Activated naive CD4-positive, alpha-beta T cell treated with anti-CD3 and anti-CD28 coated beads, Interleukin-2, amount 50 U/mL, for 72 hours (primary cell): ENCODE results near the gene TMC4. TPM values are rescaled to one million over a fixed set of nuclear protein-coding genes. Genes with fewer than 3 reads are reported as not detected.
"Not testable (repeated sequence)": the region's sequence is repeated elsewhere in the genome, so short reads cannot be mapped to it uniquely, and the experiment has no call there.

ENCODE experiments used
- ATAC-seq, 2 donors: fragments of 150-1000 bp; cut with Tn5 transposase; 2 replicates each; pipeline ENCODE4 v1.10.0; 2021; ENCODE audit warnings: mild to moderate bottlenecking in 2 of 2, moderate library complexity in 2 of 2
- DNase-seq, 2 donors: peaks; one replicate each; pipeline ENCODE4 v3.0.0; 2021 to 2022; ENCODE audit warnings: low spot score in 2 of 2
- H3K27ac Mint-ChIP-seq, 2 donors: one replicate each; pipeline ENCODE4 v1.8.0; 2022; ENCODE audit warnings: mild to moderate bottlenecking in 2 of 2, mixed read lengths in 2 of 2
- H3K36me3 Mint-ChIP-seq, 2 donors: one replicate each; pipeline ENCODE4 v1.8.0; 2022; ENCODE audit warnings: mixed read lengths in 2 of 2
- H3K9me3 Mint-ChIP-seq, 2 donors: one replicate each; pipeline ENCODE4 v1.8.0; 2022; ENCODE audit warnings: mixed read lengths in 2 of 2
- total RNA-seq, 2 donors: library from RNA; stranded (reverse); gene quantifications; one replicate each; pipeline ENCODE4 v1.2.3, GENCODE V29; 2022

The TMC4 gene
- total RNA-seq, 2 donors from 2014 or later, result not detected

- Mint-ChIP-seq H3K36me3 (peaks cover 11 to 18% of the 10 kb centered on the region in 2 donors), H3K9me3 (no peaks in the 10 kb centered on the region), H3K27ac (peak overlapping the region; percentile 95 to 100)
- ATAC-seq (peak; percentile 65 to 69), DNase-seq (peak; percentile 99 to 100)
Observed at GRCh38 chr19:54189735-54190502, 17.0 kb upstream of the TMC4 start.

- Mint-ChIP-seq H3K36me3 (peaks cover 11 to 18% of the 10 kb centered on the region in 2 donors), H3K27ac (peak within 1 kb of the TSS; percentile 95 to 100), H3K9me3 (no peaks in the 10 kb centered on the region)
- ATAC-seq, result peak; percentile 17 to 54
- DNase-seq, result no peak
Observed at GRCh38 chr19:54189145-54189734, 16.3 kb upstream of the TMC4 start, which contains the start of gene MBOAT7. Gene MBOAT7 (minus strand): TSS chr19:54189580. CDS start chr19:54188508, 1,072 bp downstream.

DNA sequence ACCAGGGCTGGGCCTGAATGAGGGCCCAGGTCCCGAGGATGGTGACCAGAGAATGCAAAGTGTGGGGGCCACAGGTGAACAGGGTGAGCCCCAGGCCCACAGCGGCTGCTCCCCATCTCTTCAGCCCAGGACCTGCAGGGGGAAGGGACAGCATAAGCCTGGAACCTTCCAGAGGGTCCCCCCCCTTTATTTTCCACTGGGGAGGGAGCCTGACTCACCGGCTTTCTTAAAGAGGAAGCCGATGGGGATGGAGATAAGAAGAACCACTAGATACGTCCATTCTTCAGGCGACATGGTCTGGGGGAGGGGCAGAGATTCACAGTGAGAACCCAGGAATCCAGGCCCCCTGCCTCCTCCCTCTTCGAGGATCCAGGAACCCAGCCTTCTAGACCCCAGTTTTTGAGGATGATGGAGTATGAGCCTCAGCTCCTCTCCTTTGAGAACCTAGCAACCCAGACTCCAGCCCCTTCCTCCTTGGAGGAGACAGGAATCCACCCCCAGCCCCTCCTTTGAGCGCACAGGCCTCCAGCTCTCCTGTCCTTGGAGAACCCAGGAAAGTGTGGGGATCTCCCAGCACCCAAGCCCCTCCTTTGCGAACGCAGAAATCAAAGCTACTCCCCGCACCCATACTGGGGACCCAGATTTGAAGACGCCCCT lies 15.4 kb upstream of the TMC4 start:
- DNase-seq (peak in 1 of 2 donors; percentile 76), ATAC-seq (no peak)
- Mint-ChIP-seq H3K27ac (peak overlapping the region; percentile 95 to 97), H3K36me3 (peaks cover 11 to 18% of the 10 kb centered on the region in 2 donors), H3K9me3 (no peaks in the 10 kb centered on the region)

DNA sequence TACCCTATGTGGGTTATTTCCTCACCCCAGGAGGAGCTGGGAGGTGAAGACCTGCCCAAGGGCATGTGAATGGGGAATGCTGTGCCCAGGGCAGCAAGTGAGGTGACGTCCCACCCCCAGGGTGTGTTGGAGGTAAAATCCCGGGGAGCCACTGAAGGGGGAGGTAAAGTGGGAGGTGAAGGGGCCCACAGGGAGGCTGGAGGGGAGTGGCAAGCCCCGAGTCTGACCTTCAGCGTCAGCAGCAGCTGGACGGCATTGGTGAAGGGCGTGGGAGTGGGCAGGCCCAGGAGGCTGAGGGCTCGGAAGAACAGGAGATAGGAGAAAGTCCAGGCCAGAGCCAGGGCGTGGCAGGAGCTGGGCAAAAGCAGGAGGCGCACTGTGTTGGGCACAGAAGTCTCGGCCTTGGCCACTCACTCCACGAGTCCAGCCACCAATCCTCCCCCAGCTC lies 14.0 kb upstream of the TMC4 start:
- Mint-ChIP-seq H3K27ac (peak overlapping the region; percentile 17 to 95), H3K36me3 (peaks cover 11 to 18% of the 10 kb centered on the region in 2 donors)
- DNase-seq, result no peak

GRCh38 chr19:54186351-54186750 lies 13.4 kb upstream of the TMC4 start:
- peaks cover 11 to 18% of the 10 kb centered on the region in 2 donors for H3K36me3 Mint-ChIP-seq
- no peaks in the 10 kb centered on the region for H3K9me3 Mint-ChIP-seq
- DNase-seq (no peak), ATAC-seq (no peak)
- H3K27ac Mint-ChIP-seq, result peak overlapping the region in 1 of 2 donors; percentile 95

More for the DNA sequence above, 14.0 kb upstream of the TMC4 start:
- ATAC-seq, result no peak
- H3K9me3 Mint-ChIP-seq, result no peaks in the 10 kb centered on the region

DNA sequence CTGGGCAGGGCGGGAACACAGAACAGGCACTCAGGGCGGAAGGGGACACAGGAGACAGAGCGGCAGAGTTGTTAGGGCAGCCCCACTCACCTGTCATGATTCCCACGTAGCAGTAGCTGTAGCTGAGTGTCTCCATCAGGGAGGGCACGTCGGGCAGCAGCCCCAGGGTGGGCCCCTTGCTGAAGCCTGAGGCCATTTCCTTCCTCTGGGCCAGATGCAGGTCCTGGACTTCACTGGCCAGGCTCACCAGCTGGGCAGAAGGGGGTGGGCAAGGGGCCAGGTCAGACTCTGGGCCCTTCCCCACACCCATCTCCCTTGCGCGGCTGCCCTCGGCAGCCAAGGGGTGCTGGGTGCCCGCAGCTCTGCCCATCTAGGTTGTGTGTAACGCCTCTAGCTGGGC lies 10.5 kb upstream of the TMC4 start:
- no peaks in the 10 kb centered on the region for H3K9me3 Mint-ChIP-seq
- no peak for ATAC-seq
- no peak for DNase-seq
- H3K27ac Mint-ChIP-seq, result no peak overlapping the region
- H3K36me3 Mint-ChIP-seq, result peaks cover 12 to 16% of the 10 kb centered on the region in 2 donors

DNA sequence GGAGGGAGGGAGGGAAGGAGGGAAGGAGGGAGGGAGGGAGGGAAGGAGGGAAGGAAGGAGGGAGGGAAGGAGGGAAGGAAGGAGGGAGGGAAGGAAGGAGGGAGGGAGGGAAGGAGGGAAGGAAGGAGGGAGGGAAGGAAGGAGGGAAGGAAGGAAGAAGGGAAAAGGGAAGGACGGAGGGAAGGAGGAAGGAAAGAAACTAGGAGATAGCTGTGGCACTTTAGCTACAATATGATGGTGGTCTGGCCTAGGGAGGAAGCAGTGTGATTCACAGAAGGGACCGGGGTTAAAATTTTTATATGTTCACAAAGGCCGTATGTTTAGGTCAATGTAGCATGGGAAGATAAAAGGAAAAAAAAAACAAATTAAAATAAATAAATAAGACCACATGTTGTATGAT lies 8.9 kb upstream of the TMC4 start:
- not testable (repeated sequence) for H3K27ac Mint-ChIP-seq, DNase-seq, H3K9me3 Mint-ChIP-seq, ATAC-seq
- H3K36me3 Mint-ChIP-seq, result peaks cover 9 to 12% of the 10 kb centered on the region in 2 donors

DNA sequence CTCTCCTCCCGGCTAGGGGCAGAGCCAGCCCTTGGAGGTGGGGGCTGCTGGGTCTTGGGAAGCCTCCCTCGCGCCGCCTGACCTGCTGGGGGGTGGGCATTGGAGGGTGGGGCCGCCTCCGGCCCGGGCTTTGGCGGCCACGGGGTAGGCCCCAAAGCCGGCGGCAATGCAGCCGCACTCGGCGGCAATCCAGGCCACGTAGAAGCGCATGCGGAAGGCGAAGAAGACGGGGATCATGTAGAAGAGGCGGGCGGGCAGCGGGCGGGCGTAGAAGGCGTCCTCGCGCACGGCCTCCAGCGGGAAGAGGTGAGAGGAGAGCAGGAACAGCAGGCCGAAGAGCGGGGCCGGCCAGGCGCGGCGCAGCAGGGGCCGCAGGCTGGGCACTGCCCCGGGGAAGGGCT lies 7.7 kb upstream of the TMC4 start:
- ATAC-seq (no peak), DNase-seq (no peak)
- H3K27ac Mint-ChIP-seq, result no peak overlapping the region
- no peaks in the 10 kb centered on the region for H3K9me3 Mint-ChIP-seq
- H3K36me3 Mint-ChIP-seq, result peaks cover 6 to 7% of the 10 kb centered on the region in 2 donors

- no peak for DNase-seq
- Mint-ChIP-seq H3K36me3 (peaks cover 6 to 7% of the 10 kb centered on the region in 2 donors), H3K9me3 (no peaks in the 10 kb centered on the region), H3K27ac (peak overlapping the region in 1 of 2 donors; percentile 44)
- no peak for ATAC-seq
Observed at GRCh38 chr19:54179921-54180461, 7.0 kb upstream of the TMC4 start.

DNA sequence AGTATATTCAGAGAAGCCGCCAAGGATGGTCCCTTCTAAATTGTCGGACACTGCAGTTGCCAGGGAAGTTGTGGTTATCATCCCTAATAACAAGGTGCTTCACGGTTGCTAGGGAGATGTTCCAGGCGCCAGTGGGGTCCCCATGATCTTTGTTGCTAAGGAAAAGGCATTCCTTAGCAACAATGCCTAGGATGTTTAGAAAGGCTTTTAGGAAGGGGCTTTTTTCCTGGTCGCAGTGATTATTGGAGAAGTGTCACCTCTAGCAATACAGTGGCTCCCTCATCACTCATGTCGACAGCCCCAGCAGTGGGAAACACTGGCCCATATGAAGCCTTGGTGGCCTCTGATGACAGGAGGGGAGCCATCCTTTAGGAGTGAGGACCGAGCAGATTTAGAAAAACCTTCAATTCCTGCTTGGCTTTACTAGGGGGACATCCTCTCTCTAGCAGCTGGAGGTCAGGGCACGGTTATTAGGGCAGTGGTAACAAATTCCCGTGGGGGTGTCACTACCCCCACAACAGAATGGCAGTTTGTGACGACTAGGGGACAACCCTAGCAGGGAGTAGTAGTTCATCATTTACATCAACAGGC lies 6.4 kb upstream of the TMC4 start:
- ATAC-seq, result no peak
- no peak for DNase-seq
- no peaks in the 10 kb centered on the region for H3K9me3 Mint-ChIP-seq
- peaks cover 6 to 7% of the 10 kb centered on the region in 2 donors for H3K36me3 Mint-ChIP-seq
- no peak overlapping the region for H3K27ac Mint-ChIP-seq

GRCh38 chr19:54178581-54179261 lies 5.8 kb upstream of the TMC4 start:
- ATAC-seq (peak in 1 of 2 donors; percentile 94), DNase-seq (peak in 1 of 2 donors; percentile 49)
- H3K36me3 Mint-ChIP-seq, result peaks cover 6 to 7% of the 10 kb centered on the region in 2 donors
- H3K9me3 Mint-ChIP-seq, result no peaks in the 10 kb centered on the region
- no peak overlapping the region for H3K27ac Mint-ChIP-seq

GRCh38 chr19:54173951-54174834 lies 1.2 kb upstream of the TMC4 start:
- no peak for DNase-seq
- H3K27ac Mint-ChIP-seq, result peak overlapping the region in 1 of 2 donors; percentile 58
- no peaks in the 10 kb centered on the region for H3K9me3 Mint-ChIP-seq
- peaks cover 6 to 7% of the 10 kb centered on the region in 2 donors for H3K36me3 Mint-ChIP-seq
- peak in 1 of 2 donors; percentile 22 for ATAC-seq

DNA sequence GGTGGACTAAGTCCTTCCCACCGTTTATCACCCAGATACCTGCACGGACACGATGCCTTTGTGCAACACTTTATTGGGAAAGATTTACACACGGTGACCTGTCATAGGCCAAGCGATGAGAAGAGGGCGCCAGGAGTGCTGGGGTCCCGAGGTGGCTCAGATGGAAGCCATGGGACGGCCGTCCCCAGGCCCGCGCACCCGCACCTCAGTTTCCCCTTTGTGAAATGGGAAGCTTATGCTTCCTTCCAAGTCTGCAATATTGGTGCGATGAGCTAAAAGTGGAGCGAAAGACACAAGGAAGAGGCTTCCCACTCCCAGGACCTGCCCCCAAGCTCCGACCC lies 369 bp upstream of the TMC4 start:
- Mint-ChIP-seq H3K27ac (no peak overlapping the region), H3K9me3 (no peaks in the 10 kb centered on the region), H3K36me3 (peaks cover 3 to 4% of the 10 kb centered on the region in 2 donors)
- ATAC-seq (peak in 1 of 2 donors; percentile 2), DNase-seq (no peak)

DNA sequence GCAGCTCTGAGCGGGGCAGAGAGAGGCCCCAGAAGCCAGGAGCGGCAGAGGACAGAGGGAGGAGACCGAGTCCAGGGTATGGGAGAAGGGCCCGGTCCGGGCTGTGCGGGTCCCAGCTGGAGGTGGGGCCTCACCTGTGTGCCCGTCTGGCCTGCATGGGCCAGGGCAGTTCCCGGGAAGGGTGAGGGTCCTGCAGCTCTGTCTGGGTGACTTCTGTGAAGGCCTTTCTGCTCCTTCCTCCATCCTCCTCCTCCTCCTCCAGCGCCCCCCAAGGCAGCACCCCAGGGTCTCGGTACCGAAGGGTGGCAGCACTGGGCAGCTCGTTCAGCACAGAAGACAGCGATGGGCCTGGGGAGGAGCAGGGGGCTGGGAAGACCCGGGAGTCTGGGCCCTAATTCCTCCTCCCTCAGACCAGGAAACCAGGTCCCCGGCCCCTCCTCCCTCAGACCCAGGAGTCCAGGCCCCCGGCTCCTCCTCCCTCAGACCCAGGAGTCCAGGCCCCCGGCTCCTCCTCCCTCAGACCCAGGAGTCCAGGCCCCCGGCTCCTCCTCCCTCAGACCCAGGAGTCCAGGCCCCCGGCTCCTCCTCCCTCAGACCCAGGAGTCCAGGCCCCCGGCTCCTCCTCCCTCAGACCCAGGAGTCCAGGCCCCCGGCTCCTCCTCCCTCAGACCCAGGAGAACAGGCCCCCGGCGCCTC lies 1.1 kb downstream of the TMC4 start:
- H3K36me3 Mint-ChIP-seq, H3K9me3 Mint-ChIP-seq, DNase-seq, ATAC-seq, H3K27ac Mint-ChIP-seq: not testable (repeated sequence)
